Liver (tissue), 9 donors: ENCODE results near the gene OVCH1. TPM values are rescaled to one million over a fixed set of nuclear protein-coding genes. Genes with fewer than 3 reads are reported as not detected.
A peak's percentile ranks its signal among the peaks of the same experiment; 100 is the strongest.

Experiments
- DNase-seq: peaks from one replicate; pipeline ENCODE4 v3.0.0-alpha.2; 2017; ENCODE audit warnings: low spot score
- H3K27ac ChIP-seq, 2 donors: one replicate each; pipeline ENCODE4 v1.7.0; 2013; ENCODE audit warnings: inconsistent platforms in 2 of 2, low read length in 2 of 2, control low read depth in 1 of 2, low read depth in 1 of 2, mild to moderate bottlenecking in 1 of 2
- H3K27me3 ChIP-seq, 4 donors: one replicate each; pipeline versions ENCODE4 v1.6.1 to v1.7.0; 2013; ENCODE audit warnings: low read length in 3 of 4, inconsistent platforms in 1 of 4, mild to moderate bottlenecking in 1 of 4, moderate library complexity in 1 of 4; ENCODE audit not compliant: control insufficient read depth in 4 of 4, insufficient read depth in 4 of 4
- H3K36me3 ChIP-seq, 4 donors: one replicate each; pipeline versions ENCODE4 v1.6.1 to v1.7.0; 2013; ENCODE audit warnings: low read length in 3 of 4, mild to moderate bottlenecking in 3 of 4, low read depth in 1 of 4, moderate library complexity in 1 of 4; ENCODE audit not compliant: control insufficient read depth in 4 of 4, insufficient read depth in 3 of 4
- H3K4me1 ChIP-seq, 4 donors: one replicate each; pipeline versions ENCODE4 v1.6.1 to v1.7.0; 2013; ENCODE audit warnings: low read length in 3 of 4, mild to moderate bottlenecking in 3 of 4, moderate library complexity in 1 of 4; ENCODE audit not compliant: control insufficient read depth in 4 of 4, insufficient read depth in 4 of 4
- H3K4me3 ChIP-seq, 3 donors: one replicate each; pipeline versions ENCODE4 v1.6.1 to v1.7.0; 2013; ENCODE audit warnings: low read length in 3 of 3, control low read depth in 1 of 3, low read depth in 1 of 3, mild to moderate bottlenecking in 1 of 3
- H3K9ac ChIP-seq, 2 donors: one replicate each; pipeline ENCODE4 v1.7.0; 2013; ENCODE audit warnings: low read length in 2 of 2, mild to moderate bottlenecking in 2 of 2, moderate library complexity in 2 of 2, control low read depth in 1 of 2, low read depth in 1 of 2
- H3K9me3 ChIP-seq, 4 donors: one replicate each; pipeline versions ENCODE4 v1.6.1 to v1.7.0; 2013; ENCODE audit warnings: low read length in 3 of 4; ENCODE audit not compliant: control insufficient read depth in 4 of 4
- ATF3 ChIP-seq: IDR thresholded peaks from 2 replicates; pipeline ENCODE4 v1.6.1; 2016; ENCODE audit warnings: antibody characterized with exemption
- CTCF ChIP-seq: fragments of 150-350 bp; IDR thresholded peaks from 2 replicates; pipeline ENCODE4 v1.5.1; 2017; ENCODE audit warnings: improper control_type of control experiment, low read depth, low read length; ENCODE audit not compliant: missing input control
- EGR1 ChIP-seq, 2 donors: IDR thresholded peaks; 2 replicates each; pipeline ENCODE4 v1.6.1; 2016 to 2018; ENCODE audit warnings: antibody characterized with exemption in 2 of 2, low read depth in 2 of 2
- FOXA1 ChIP-seq: IDR thresholded peaks from 2 replicates; pipeline ENCODE4 v1.6.1; 2016; ENCODE audit warnings: antibody characterized with exemption
- FOXA2 ChIP-seq: IDR thresholded peaks from 2 replicates; pipeline ENCODE4 v1.6.1; 2016; ENCODE audit warnings: antibody characterized with exemption
- GABPA ChIP-seq, 2 donors: IDR thresholded peaks in 1 of 2; conservative IDR thresholded peaks in 1 of 2; 2 replicates each; pipeline ENCODE4 v1.6.1; 2016; ENCODE audit warnings: antibody characterized with exemption in 2 of 2, mild to moderate bottlenecking in 1 of 2, moderate library complexity in 1 of 2
- HNF4A ChIP-seq, 2 donors: conservative IDR thresholded peaks; 2 replicates each; pipeline ENCODE4 v1.6.1; 2016; ENCODE audit warnings: antibody characterized with exemption in 2 of 2, mild to moderate bottlenecking in 2 of 2
- HNF4G ChIP-seq: IDR thresholded peaks from 2 replicates; pipeline ENCODE4 v1.6.1; 2016; ENCODE audit warnings: antibody characterized with exemption
- JUND ChIP-seq, 2 donors: IDR thresholded peaks; 2 replicates each; pipeline ENCODE4 v1.6.1; 2016; ENCODE audit warnings: antibody characterized with exemption in 2 of 2
- MAX ChIP-seq: IDR thresholded peaks from 2 replicates; pipeline ENCODE4 v1.6.1; 2016; ENCODE audit warnings: antibody characterized with exemption
- NR2F2 ChIP-seq: IDR thresholded peaks from 2 replicates; pipeline ENCODE4 v1.6.1; 2016; ENCODE audit warnings: antibody characterized with exemption
- RAD21 ChIP-seq, 2 donors: IDR thresholded peaks; 2 replicates each; pipeline ENCODE4 v1.6.1; 2016; ENCODE audit warnings: antibody characterized with exemption in 2 of 2, mild to moderate bottlenecking in 2 of 2
- RXRA ChIP-seq, 2 donors: IDR thresholded peaks; 2 replicates each; pipeline ENCODE4 v1.6.1; 2017 to 2018; ENCODE audit warnings: antibody characterized with exemption in 2 of 2, mild to moderate bottlenecking in 1 of 2
- SP1 ChIP-seq: IDR thresholded peaks from 2 replicates; pipeline ENCODE4 v1.6.1; 2018; ENCODE audit warnings: antibody characterized with exemption, mild to moderate bottlenecking
- TAF1 ChIP-seq: conservative IDR thresholded peaks from 2 replicates; pipeline ENCODE4 v1.6.1; 2016; ENCODE audit warnings: antibody characterized with exemption, mild to moderate bottlenecking
- YY1 ChIP-seq: IDR thresholded peaks from 2 replicates; pipeline ENCODE4 v1.6.1; 2016; ENCODE audit warnings: antibody characterized with exemption, mild to moderate bottlenecking
- polyA plus RNA-seq, 2 donors: library from polyadenylated mRNA; stranded (reverse) in 1 of 2; unstranded in 1 of 2; fragments of 200-250 nt in 1 of 2; fragments of >200 nt in 1 of 2; fragmentation: Nextera tagmentation in 1 of 2; extraction: Ambion mirVana in 1 of 2; gene quantifications; one replicate each; pipeline versions ENCODE4 v1.2.1 to v1.2.3, GENCODE V29; 2013 to 2015
- total RNA-seq, 2 donors: library from RNA; depleted of rRNA; stranded (reverse); fragments of >200 nt; gene quantifications; one replicate each; pipeline ENCODE4 v1.2.3, GENCODE V29; 2014
- TF ChIP-seq, protein P1 (sequence below): IDR thresholded peaks from 2 replicates; pipeline ENCODE4 v1.6.1; 2016; ENCODE audit warnings: antibody characterized with exemption, mild to moderate bottlenecking
- TF ChIP-seq, protein P2 (sequence below): IDR thresholded peaks from 2 replicates; pipeline ENCODE4 v1.6.1; 2016; ENCODE audit warnings: antibody characterized with exemption
- donor health status: healthy.
- donor health status: healthy.
- donor health status: healthy.
- donor health status: healthy.
- donor health status: healthy.

The OVCH1 gene
- total and polyA plus RNA-seq, 4 donors: 0.08 TPM; not detected in 3

- TF ChIP-seq CTCF (no peak), GABPA (IDR thresholded peaks at IDR 0.05 in 1 of 2, conservative IDR thresholded peaks at IDR 0.05 in 1 of 2) (no peak), ATF3 (no peak), RAD21 (IDR thresholded peaks at IDR 0.05) (no peak), YY1 (no peak)
These were observed 58.6 kb downstream of the OVCH1 start (continued) for GRCh38 chr12:29438752-29439408.

GRCh38 chr12:29437575-29437974 is 59.9 kb downstream of the OVCH1 start:
- H3K27ac ChIP-seq: peak overlapping the region; percentile 58 to 67
- H3K4me3 ChIP-seq: no peak overlapping the region
- no peaks in the 10 kb centered on the region for H3K36me3 ChIP-seq

More at GRCh38 chr12:29437575-29437974, 59.9 kb downstream of the OVCH1 start:
- no peaks in the 10 kb centered on the region for H3K27me3 ChIP-seq
- TF ChIP-seq, protein P1, sequence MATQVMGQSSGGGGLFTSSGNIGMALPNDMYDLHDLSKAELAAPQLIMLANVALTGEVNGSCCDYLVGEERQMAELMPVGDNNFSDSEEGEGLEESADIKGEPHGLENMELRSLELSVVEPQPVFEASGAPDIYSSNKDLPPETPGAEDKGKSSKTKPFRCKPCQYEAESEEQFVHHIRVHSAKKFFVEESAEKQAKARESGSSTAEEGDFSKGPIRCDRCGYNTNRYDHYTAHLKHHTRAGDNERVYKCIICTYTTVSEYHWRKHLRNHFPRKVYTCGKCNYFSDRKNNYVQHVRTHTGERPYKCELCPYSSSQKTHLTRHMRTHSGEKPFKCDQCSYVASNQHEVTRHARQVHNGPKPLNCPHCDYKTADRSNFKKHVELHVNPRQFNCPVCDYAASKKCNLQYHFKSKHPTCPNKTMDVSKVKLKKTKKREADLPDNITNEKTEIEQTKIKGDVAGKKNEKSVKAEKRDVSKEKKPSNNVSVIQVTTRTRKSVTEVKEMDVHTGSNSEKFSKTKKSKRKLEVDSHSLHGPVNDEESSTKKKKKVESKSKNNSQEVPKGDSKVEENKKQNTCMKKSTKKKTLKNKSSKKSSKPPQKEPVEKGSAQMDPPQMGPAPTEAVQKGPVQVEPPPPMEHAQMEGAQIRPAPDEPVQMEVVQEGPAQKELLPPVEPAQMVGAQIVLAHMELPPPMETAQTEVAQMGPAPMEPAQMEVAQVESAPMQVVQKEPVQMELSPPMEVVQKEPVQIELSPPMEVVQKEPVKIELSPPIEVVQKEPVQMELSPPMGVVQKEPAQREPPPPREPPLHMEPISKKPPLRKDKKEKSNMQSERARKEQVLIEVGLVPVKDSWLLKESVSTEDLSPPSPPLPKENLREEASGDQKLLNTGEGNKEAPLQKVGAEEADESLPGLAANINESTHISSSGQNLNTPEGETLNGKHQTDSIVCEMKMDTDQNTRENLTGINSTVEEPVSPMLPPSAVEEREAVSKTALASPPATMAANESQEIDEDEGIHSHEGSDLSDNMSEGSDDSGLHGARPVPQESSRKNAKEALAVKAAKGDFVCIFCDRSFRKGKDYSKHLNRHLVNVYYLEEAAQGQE: peak; percentile 40
- TF ChIP-seq NR2F2: no peak
- TF ChIP-seq CTCF: no peak
- peak; percentile 59 to 80 for TF ChIP-seq HNF4A (conservative IDR thresholded peaks at IDR 0.05)
- TF ChIP-seq, protein P2, sequence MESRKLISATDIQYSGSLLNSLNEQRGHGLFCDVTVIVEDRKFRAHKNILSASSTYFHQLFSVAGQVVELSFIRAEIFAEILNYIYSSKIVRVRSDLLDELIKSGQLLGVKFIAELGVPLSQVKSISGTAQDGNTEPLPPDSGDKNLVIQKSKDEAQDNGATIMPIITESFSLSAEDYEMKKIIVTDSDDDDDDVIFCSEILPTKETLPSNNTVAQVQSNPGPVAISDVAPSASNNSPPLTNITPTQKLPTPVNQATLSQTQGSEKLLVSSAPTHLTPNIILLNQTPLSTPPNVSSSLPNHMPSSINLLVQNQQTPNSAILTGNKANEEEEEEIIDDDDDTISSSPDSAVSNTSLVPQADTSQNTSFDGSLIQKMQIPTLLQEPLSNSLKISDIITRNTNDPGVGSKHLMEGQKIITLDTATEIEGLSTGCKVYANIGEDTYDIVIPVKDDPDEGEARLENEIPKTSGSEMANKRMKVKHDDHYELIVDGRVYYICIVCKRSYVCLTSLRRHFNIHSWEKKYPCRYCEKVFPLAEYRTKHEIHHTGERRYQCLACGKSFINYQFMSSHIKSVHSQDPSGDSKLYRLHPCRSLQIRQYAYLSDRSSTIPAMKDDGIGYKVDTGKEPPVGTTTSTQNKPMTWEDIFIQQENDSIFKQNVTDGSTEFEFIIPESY: peak; percentile 91
- no peak for TF ChIP-seq MAX
- peak in 1 of 2 donors; percentile 75 for TF ChIP-seq JUND (IDR thresholded peaks at IDR 0.05)
- peak; percentile 72 for TF ChIP-seq FOXA1
- TF ChIP-seq EGR1 (IDR thresholded peaks at IDR 0.05; ENCODE audit: low read depth in 2 of 2): peak in 1 of 2 donors; percentile 8
- peak; percentile 20 to 34 for TF ChIP-seq RAD21 (IDR thresholded peaks at IDR 0.05)
- no peak for TF ChIP-seq HNF4G
- TF ChIP-seq RXRA (IDR thresholded peaks at IDR 0.05): peak; percentile 52 to 77
- TF ChIP-seq FOXA2: peak; percentile 87
- peak; percentile 71 for TF ChIP-seq YY1
- no peak for TF ChIP-seq GABPA (IDR thresholded peaks at IDR 0.05 in 1 of 2, conservative IDR thresholded peaks at IDR 0.05 in 1 of 2)
- peak; percentile 69 for TF ChIP-seq SP1
- TF ChIP-seq ATF3: peak; percentile 26
- peak; percentile 76 for TF ChIP-seq TAF1
- peak overlapping the region in 1 of 2 donors; percentile 72 for H3K9ac ChIP-seq
- peaks cover 4 to 21% (median 5%) of the 10 kb centered on the region in 4 donors for H3K4me1 ChIP-seq
- H3K9me3 ChIP-seq: peaks cover 0 to 3% (median 0%) of the 10 kb centered on the region in 4 donors
- DNase-seq: no peak
